ENCODE data around the gene ABCC11.

ABCC11 gene

GRCh38 chr16:48132696-48133095 lies 114.6 kb downstream of the ABCC11 start:
- no peak for DNase-seq (ENCODE audit: low read depth in 2 of 2)

DNA sequence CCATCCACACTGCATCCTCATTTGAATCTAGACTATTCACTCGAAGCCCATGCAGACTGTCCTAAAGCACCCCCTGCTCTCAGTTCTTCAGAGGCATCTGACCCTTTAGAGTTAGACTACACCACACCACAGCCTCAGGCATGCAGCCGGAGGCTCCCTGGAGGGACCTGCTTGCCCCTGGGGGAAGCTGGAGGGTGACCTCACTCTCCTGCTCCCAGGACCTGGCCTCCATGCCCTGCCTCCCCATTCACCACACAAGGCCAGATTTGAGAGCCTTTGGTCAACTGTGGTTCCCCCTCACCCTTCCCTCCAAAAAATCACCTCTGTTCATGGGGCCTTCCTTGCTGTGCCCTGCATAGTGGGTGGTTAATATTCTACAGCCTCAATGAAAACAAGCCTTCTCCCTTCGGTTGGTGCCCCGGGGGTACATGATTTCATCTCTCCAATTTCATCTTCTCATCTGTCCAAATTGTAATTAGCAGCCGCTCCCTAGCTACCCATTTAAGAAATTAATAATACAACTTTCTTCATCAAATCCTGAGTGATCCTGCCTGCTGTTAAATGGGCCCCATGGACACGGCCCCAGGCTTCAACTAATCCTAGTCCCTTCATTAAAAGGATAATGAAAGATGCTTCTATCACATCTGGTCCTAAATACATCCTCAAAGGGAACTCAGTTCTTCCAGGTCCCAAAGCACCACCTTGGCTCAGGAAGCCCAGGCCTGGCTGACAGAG lies 116.0 kb downstream of the ABCC11 start:
- DNase-seq (ENCODE audit: low read depth in 2 of 2), result no peak

DNA sequence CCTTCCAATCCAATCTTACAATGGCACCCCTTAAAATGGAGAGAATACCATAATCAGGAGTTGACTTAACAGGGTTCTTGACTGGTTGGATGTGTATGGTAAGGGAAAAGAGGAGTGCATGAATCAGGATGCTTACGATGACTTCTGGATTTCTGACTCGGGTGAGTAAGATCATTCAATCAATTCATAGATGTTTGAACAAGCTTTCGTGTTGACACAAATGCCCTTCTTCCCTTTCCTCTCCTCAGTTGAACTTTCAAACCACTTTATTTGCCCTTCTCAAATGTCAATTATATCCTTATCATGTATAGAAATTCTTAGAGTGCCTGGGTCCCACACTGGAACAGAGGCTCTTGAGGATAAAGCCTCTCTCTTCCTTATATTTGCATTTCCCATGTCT lies 117.4 kb downstream of the ABCC11 start:
- no peak for DNase-seq (ENCODE audit: low read depth in 2 of 2)

GRCh38 chr16:48128769-48129168 lies 118.6 kb downstream of the ABCC11 start:
- DNase-seq (ENCODE audit: low read depth in 2 of 2), result no peak

DNA sequence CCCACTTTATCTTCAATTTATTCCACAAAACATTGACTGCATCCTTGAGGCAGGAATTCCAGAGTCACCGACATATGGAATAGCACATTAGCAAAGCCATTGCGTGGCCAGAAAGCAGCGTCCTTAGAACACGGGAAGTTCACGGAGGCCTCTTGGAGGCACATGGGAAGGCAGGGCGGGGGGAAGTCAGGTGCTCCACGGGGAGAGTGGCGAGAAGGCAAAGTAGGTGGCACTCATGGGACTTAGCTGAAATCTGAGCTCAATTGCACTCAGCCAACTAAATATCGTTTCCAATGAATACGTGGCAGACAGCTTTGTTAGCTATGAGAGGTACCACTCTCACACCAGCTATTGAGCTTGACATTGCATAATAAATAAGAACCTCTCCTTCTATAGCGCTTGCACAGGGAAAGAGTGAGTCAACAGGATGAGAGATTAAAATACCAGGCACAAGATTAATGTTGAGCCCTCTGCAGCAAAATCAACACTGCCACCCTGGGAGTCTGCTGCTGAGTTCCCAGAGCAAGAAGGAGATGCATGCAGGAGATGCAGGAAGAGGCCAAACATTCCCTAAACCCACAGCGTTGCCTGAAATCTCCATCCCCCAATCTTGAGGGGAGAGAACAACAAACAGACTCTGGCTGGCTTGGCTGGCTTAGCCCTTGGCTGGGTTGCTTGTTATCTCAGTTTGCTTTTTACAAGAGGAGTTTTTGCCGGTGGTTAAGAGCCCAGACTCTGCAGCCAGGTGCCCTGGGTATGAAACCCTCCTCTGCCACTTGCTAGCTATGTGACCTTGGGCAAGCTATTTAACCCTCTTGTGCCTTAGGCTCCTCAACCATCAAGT lies 120.3 kb downstream of the ABCC11 start:
- no peak for DNase-seq (ENCODE audit: low read depth in 2 of 2)

DNA sequence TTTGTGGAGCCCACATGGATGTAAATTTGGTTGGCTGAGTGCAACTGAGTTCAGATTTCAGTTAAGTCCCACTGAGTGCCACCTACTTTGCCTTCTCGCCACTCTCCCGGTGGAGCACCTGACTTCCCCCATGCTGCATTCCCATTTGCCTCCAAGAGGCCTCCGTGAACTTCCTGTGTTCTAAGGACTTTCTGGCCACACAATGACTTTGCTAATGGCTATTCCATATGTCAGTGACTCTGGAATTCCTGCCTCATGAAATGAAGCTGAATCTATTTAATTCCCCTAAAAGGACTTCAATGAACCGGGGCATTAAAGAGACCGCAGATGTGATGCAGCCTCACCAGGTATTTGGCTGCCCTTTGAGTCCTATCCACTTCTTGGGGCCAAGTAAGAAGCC lies 121.5 kb downstream of the ABCC11 start:
- no peak for DNase-seq (ENCODE audit: low read depth in 2 of 2)

GRCh38 chr16:48124266-48124665 lies 123.1 kb downstream of the ABCC11 start:
- no peak for DNase-seq (ENCODE audit: low read depth in 2 of 2)

DNA sequence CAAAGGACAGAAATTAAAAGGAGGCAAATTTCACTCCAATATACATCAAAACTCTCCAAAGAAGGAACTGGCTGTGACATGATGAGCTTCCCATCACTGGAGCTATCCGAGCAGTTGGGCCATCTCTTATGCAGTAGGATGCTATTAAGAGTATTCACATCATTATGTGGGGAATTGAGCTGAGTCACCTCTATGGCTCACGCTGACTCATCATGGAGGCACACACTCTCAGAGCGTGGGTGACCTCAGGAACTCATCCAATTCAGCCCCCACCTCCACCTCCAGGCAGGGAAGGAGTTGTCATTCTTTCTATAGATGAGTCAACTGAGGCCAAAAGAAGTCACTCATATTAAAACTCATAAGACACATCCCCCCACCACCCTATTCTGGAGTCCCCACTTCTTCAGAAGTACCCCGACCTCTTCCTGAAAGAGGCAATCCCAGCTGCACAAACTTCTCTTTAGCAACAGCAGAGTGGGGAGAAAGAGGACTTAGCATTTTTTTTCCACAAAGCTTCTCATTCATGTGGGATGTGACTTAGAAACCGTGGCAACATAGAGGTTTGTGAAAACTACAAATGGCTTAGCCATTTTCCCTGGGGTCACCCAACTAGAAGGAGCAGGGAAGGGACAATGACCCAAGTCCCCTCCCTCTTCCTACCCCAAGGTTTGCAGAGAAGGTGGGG lies 124.1 kb downstream of the ABCC11 start:
- peak; percentile 10 to 22 for DNase-seq (ENCODE audit: low read depth in 2 of 2)

- no peak for DNase-seq (ENCODE audit: low read depth in 2 of 2)
Measured at GRCh38 chr16:48121276-48121675, 126.1 kb downstream of the ABCC11 start.

DNA sequence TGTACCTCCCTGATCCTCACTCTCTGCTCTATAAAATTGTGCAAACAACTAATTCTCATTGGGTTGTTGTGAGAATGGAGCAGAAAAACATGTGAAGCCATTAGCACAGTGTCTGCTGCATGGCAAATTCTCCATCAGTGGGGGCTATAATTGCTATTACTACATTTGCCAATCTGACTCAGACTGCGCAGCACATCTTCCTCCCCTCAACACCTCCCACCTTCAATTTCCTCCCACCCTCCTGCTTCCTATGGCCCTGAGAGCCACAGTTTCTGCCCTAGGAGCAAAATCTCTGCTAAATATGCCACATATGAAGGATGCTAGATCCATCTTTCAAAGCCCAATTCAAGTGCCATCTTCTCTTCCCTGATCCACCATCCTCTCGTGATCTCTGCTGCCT lies 128.5 kb downstream of the ABCC11 start:
- DNase-seq (ENCODE audit: low read depth in 2 of 2), result no peak

DNA sequence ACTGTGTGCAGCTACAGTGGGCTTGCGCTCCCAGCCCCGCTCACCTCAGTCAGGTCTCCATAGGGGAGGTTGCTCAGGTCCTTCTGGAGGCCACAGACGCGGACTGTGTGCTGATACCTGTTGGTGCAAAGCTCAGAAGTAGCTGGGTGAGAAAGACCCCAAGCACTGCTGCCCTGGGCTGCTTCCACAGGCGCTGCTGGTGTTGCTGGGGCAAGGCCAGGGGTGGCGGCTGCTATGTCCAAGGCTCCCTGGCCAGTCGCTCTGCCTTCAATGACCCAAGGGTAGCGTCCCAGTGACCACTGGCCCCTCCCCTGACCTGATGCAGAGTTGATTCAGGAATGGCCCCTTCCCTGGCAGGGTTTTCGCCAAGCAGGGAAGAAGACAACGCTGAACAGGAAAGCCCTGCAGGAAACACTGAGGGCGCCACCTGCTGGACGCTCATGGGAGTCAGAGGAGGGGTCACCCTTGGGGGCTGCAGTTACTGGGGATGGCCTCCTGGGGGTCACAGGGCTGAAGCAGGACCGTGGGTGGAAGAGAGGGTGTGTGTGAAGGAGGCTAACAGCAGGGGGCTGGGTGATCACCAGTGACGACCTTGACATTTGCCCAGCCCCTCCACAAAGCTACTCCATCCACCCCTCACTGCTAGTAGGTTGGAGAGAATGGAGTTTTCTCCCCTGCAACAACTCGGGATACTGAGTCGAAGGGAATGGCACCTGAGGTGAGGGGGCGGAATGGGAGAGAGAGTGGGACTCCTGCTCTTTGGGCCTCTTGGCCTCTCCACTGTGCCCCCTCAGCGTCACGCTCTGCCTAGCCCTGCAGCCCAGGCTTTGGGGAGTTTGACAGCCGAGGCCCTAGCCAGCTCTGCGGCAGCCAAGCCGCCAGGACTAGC lies 129.9 kb downstream of the ABCC11 start:
- DNase-seq (ENCODE audit: low read depth in 2 of 2), result peak; percentile 15 to 35

Data from stimulated activated CD4-positive, alpha-beta T cell treated with anti-CD3 and anti-CD28 coated beads, Interleukin-1b, Interleukin-23, amount 100 ng/mL, for 4 hours (primary cell).